MM.1S (cell line): ENCODE data around the gene MYMK.

Source experiments
- DNase-seq: peaks from one replicate; pipeline ENCODE4 v3.0.0-alpha.2; 2015
- H2AFZ ChIP-seq: fragments of 300-600 bp; sonication (generic); 2 replicates; pipeline ENCODE4 v1.6.0; 2016; ENCODE audit warnings: antibody characterized with exemption, low read length
- H3F3A ChIP-seq: fragments of 300-600 bp; sonication (generic); 2 replicates; pipeline ENCODE4 v1.6.1; 2016; ENCODE audit warnings: mild to moderate bottlenecking, antibody characterized with exemption, low read length, moderate library complexity, mixed read lengths; ENCODE audit not compliant: insufficient read depth
- H3K27ac ChIP-seq: fragments of 300-600 bp; sonication (generic); 2 replicates; pipeline ENCODE4 v1.5.1; 2016; ENCODE audit warnings: mild to moderate bottlenecking, low read length
- H3K27me3 ChIP-seq: fragments of 300-600 bp; sonication (generic); replicated peaks from 2 replicates; pipeline ENCODE4 v1.6.0; 2016; ENCODE audit warnings: low read length; ENCODE audit not compliant: insufficient read depth
- H3K36me3 ChIP-seq: fragments of 300-600 bp; sonication (generic); replicated peaks from 2 replicates; pipeline ENCODE4 v1.6.1; 2016; ENCODE audit warnings: mild to moderate bottlenecking, low read length, mixed read lengths; ENCODE audit not compliant: insufficient read depth
- H3K4me1 ChIP-seq: fragments of 300-600 bp; sonication (generic); 2 replicates; pipeline ENCODE4 v1.6.1; 2016; ENCODE audit warnings: low read length, mixed read lengths
- H3K4me2 ChIP-seq: fragments of 300-600 bp; sonication (generic); 2 replicates; pipeline ENCODE4 v1.6.0; 2016; ENCODE audit warnings: low read depth, low read length
- H3K4me3 ChIP-seq: fragments of 300-600 bp; sonication (generic); 2 replicates; pipeline ENCODE4 v1.5.1; 2016; ENCODE audit warnings: low read length, mixed read lengths
- H3K79me2 ChIP-seq: fragments of 300-600 bp; sonication (generic); 2 replicates; pipeline ENCODE4 v1.6.1; 2016; ENCODE audit warnings: mixed run types, low read length, mixed read lengths
- H3K9ac ChIP-seq: fragments of 300-600 bp; sonication (generic); 2 replicates; pipeline ENCODE4 v1.6.1; 2016; ENCODE audit warnings: low read length, mixed read lengths
- H3K9me2 ChIP-seq: fragments of 300-600 bp; sonication (generic); replicated peaks from 2 replicates; pipeline ENCODE4 v1.6.1; 2016; ENCODE audit warnings: mild to moderate bottlenecking, low read length, mixed read lengths; ENCODE audit not compliant: insufficient read depth
- H3K9me3 ChIP-seq: fragments of 300-600 bp; sonication (generic); replicated peaks from 2 replicates; pipeline ENCODE4 v1.6.1; 2016; ENCODE audit warnings: mild to moderate bottlenecking, low read length, mixed read lengths; ENCODE audit not compliant: insufficient read depth
- H4K20me1 ChIP-seq: fragments of 300-600 bp; sonication (generic); 2 replicates; pipeline ENCODE4 v1.6.1; 2016; ENCODE audit warnings: mild to moderate bottlenecking, low read length, moderate library complexity, mixed read lengths; ENCODE audit not compliant: insufficient read depth
- CTCF ChIP-seq: fragments of 300-600 bp; sonication (generic); IDR thresholded peaks from 2 replicates; pipeline ENCODE4 v1.5.1; 2016; ENCODE audit warnings: antibody characterized with exemption, low read length, mixed read lengths
- EZH2 ChIP-seq: fragments of 300-600 bp; sonication (generic); optimal IDR thresholded peaks from 2 replicates; pipeline ENCODE3; 2017; ENCODE audit warnings: low read depth, mild to moderate bottlenecking, antibody characterized with exemption, low read length, mixed read lengths
- EZH2phosphoT487 ChIP-seq: fragments of 300-600 bp; sonication (generic); IDR thresholded peaks from 2 replicates; pipeline ENCODE4 v1.6.1; 2018; ENCODE audit warnings: antibody characterized with exemption, low read length

Gene MYMK

GRCh38 chr9:133470988-133471387, 53.8 kb downstream of the MYMK start:
- Histone ChIP-seq H4K20me1 (no peaks in the 10 kb centered on the region), H3K27me3 (peaks cover 19% of the 10 kb centered on the region; the same call in 1 of the 2 replicates), H3K9me2 (no peaks in the 10 kb centered on the region), H3K4me3 (no peak overlapping the region), H3K36me3 (no peaks in the 10 kb centered on the region), H3F3A (no peaks in the 10 kb centered on the region), H3K9ac (no peak overlapping the region), H3K9me3 (no peaks in the 10 kb centered on the region), H3K27ac (no peak overlapping the region), H2AFZ (no peak overlapping the region), H3K79me2 (no peaks in the 10 kb centered on the region), H3K4me1 (no peaks in the 10 kb centered on the region), H3K4me2 (no peak overlapping the region)
- no peak for DNase-seq
- TF ChIP-seq EZH2phosphoT487, result no peak
- no peak for TF ChIP-seq EZH2
- no peak for TF ChIP-seq CTCF

- Histone ChIP-seq H2AFZ (no peak overlapping the region), H3K9me3 (no peaks in the 10 kb centered on the region), H3K36me3 (no peaks in the 10 kb centered on the region), H3K4me3 (no peak overlapping the region), H3K9me2 (no peaks in the 10 kb centered on the region), H3K27me3 (peaks cover 24% of the 10 kb centered on the region), H3K27ac (no peak overlapping the region), H4K20me1 (no peaks in the 10 kb centered on the region), H3K9ac (no peak overlapping the region), H3K79me2 (no peaks in the 10 kb centered on the region), H3K4me2 (no peak overlapping the region), H3F3A (no peaks in the 10 kb centered on the region), H3K4me1 (no peaks in the 10 kb centered on the region)
- no peak for TF ChIP-seq CTCF
- no peak for DNase-seq
These were observed 54.3 kb downstream of the MYMK start for GRCh38 chr9:133470427-133470924.

GRCh38 chr9:133468777-133469421, 55.9 kb downstream of the MYMK start:
- Histone ChIP-seq H3K9ac (no peak overlapping the region), H3K9me3 (no peaks in the 10 kb centered on the region), H4K20me1 (no peaks in the 10 kb centered on the region), H3K4me2 (no peak overlapping the region), H3K27ac (no peak overlapping the region), H3F3A (no peaks in the 10 kb centered on the region), H3K79me2 (no peaks in the 10 kb centered on the region), H2AFZ (no peak overlapping the region), H3K27me3 (peaks cover 30% of the 10 kb centered on the region), H3K4me1 (no peaks in the 10 kb centered on the region), H3K36me3 (no peaks in the 10 kb centered on the region), H3K4me3 (no peak overlapping the region), H3K9me2 (no peaks in the 10 kb centered on the region)
- TF ChIP-seq EZH2phosphoT487 (no peak), EZH2 (no peak), CTCF (no peak)
- no peak for DNase-seq
